ENCODE data around the gene NSMF.

DNA sequence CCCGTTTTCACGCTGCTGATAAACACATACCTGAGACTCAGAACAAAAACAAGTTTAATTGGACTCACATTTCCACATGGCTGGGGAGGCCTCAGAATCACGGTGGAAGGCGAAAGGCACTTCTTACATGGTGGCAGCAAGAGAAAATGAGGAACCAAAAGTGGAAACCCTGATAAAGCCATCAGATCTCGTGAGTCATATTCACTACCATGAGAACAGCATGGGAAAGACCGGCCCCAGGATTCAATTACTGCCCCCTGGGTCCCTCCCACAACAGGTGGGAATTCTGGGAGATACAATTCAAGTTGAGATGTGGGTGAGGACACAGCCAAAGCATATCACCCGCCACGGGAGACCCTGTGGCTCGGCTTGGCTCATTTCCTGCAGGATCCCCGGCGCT is 56.4 kb downstream of the NSMF start:
- TF ChIP-seq, protein P1, sequence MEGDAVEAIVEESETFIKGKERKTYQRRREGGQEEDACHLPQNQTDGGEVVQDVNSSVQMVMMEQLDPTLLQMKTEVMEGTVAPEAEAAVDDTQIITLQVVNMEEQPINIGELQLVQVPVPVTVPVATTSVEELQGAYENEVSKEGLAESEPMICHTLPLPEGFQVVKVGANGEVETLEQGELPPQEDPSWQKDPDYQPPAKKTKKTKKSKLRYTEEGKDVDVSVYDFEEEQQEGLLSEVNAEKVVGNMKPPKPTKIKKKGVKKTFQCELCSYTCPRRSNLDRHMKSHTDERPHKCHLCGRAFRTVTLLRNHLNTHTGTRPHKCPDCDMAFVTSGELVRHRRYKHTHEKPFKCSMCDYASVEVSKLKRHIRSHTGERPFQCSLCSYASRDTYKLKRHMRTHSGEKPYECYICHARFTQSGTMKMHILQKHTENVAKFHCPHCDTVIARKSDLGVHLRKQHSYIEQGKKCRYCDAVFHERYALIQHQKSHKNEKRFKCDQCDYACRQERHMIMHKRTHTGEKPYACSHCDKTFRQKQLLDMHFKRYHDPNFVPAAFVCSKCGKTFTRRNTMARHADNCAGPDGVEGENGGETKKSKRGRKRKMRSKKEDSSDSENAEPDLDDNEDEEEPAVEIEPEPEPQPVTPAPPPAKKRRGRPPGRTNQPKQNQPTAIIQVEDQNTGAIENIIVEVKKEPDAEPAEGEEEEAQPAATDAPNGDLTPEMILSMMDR (conservative IDR thresholded peaks at IDR 0.05; ENCODE audit: low read length), result no peak
- no peak for TF ChIP-seq EZH2phosphoT487 (IDR thresholded peaks at IDR 0.05; ENCODE audit: borderline replicate concordance)
